NCI-H446 treated with DMSO at 0.1 percent for 48 hours (cell line): ENCODE results near the gene RIOK3.
"Not testable (repeated sequence)": the region's sequence is repeated elsewhere in the genome, so short reads cannot be mapped to it uniquely, and the experiment has no call there.

ENCODE experiments used
- DNase-seq: peaks from one replicate; lab custom pipeline; 2025; lab: John Stamatoyannopoulos, UW

Gene RIOK3

GRCh38 chr18:23452728-23453679, at the start of gene RIOK3:
TSS of gene RIOK3 (plus strand) at chr18:23453287. CDS start at chr18:23453440, 153 bp downstream.
- peak; percentile 90 for DNase-seq

- DNase-seq, result no peak
These were observed 49.8 kb upstream of the RIOK3 start for GRCh38 chr18:23403310-23403709.

GRCh38 chr18:23405636-23406035, 47.5 kb upstream of the RIOK3 start:
- DNase-seq, result no peak

GRCh38 chr18:23406271-23406787, 46.8 kb upstream of the RIOK3 start:
- DNase-seq, result no peak

GRCh38 chr18:23412351-23412964, 40.6 kb upstream of the RIOK3 start:
- no peak for DNase-seq

GRCh38 chr18:23415515-23415914, 37.6 kb upstream of the RIOK3 start:
- DNase-seq, result no peak

- DNase-seq, result no peak
These were observed 36.8 kb upstream of the RIOK3 start for GRCh38 chr18:23416298-23416697.

- no peak for DNase-seq
These were observed 31.8 kb upstream of the RIOK3 start for GRCh38 chr18:23421277-23421676.

GRCh38 chr18:23422751-23423418, 30.2 kb upstream of the RIOK3 start:
- DNase-seq, result peak; percentile 28

GRCh38 chr18:23424616-23425015, 28.5 kb upstream of the RIOK3 start:
- no peak for DNase-seq

- no peak for DNase-seq
These were observed 24.3 kb upstream of the RIOK3 start for GRCh38 chr18:23428821-23429220.

- DNase-seq, result not testable (repeated sequence)
These were observed 23.5 kb upstream of the RIOK3 start for GRCh38 chr18:23429538-23429937.

- DNase-seq, result no peak
These were observed 19.7 kb upstream of the RIOK3 start for GRCh38 chr18:23433360-23433759.

- DNase-seq, result peak; percentile 39
These were observed 15.6 kb upstream of the RIOK3 start for GRCh38 chr18:23437357-23438045.

GRCh38 chr18:23438046-23438377, 15.1 kb upstream of the RIOK3 start:
- no peak for DNase-seq

GRCh38 chr18:23438608-23439366, 14.3 kb upstream of the RIOK3 start:
- DNase-seq, result no peak

- no peak for DNase-seq
These were observed 13.0 kb upstream of the RIOK3 start for GRCh38 chr18:23440131-23440530.

GRCh38 chr18:23442958-23443357, 10.1 kb upstream of the RIOK3 start:
- DNase-seq, result no peak

GRCh38 chr18:23448291-23448690, 4.8 kb upstream of the RIOK3 start:
- DNase-seq, result no peak

GRCh38 chr18:23450022-23450421, 3.1 kb upstream of the RIOK3 start:
- DNase-seq, result no peak

- DNase-seq, result no peak
These were observed 2.1 kb upstream of the RIOK3 start for GRCh38 chr18:23451011-23451410.
